Activated T-cell treated with anti-CD3 and anti-CD28 coated beads, Interleukin-2, amount 50 U/mL, for 72 hours (primary cell): ENCODE results near the gene GRAMD1A. TPM values are rescaled to one million over a fixed set of nuclear protein-coding genes. Genes with fewer than 3 reads are reported as not detected.

Experiments
- total RNA-seq, 2 donors: library from RNA; stranded (reverse); gene quantifications; one replicate each; pipeline ENCODE4 v1.2.3, GENCODE V29; 2022

Gene GRAMD1A
- total RNA-seq, 2 donors from 2014 or later: 233 to 236 TPM

Other genes with a start within 250 kb of the GRAMD1A start
- 1 to 10 TPM; 5.2 to 5.3 TPM for gene ZNF599, start 227.1 kb upstream of the GRAMD1A start, total RNA-seq
- gene ZNF30, start 73.4 kb upstream of the GRAMD1A start, total RNA-seq: 1 to 10 TPM; 4.6 to 8.5 TPM
- 1 to 10 TPM; 8.3 to 9.1 TPM for gene ZNF792, start 36.1 kb upstream of the GRAMD1A start, total RNA-seq
- gene SCN1B, start 30.1 kb downstream of the GRAMD1A start, total RNA-seq: 1 to 10 TPM; 2.7 to 4.7 TPM
- gene HPN, start 41.4 kb downstream of the GRAMD1A start, total RNA-seq: under 1 TPM; 0.19 to 0.30 TPM
- not detected for gene FXYD3, start 115.5 kb downstream of the GRAMD1A start, total RNA-seq
- gene LGI4, start 134.7 kb downstream of the GRAMD1A start, total RNA-seq: under 1 TPM; 0.72 to 1.00 TPM
- gene FXYD1, start 138.5 kb downstream of the GRAMD1A start, total RNA-seq: 1 to 10 TPM; 1.6 to 2.0 TPM
- gene FXYD7, start 142.9 kb downstream of the GRAMD1A start, total RNA-seq: 1 to 10 TPM; 1.0 to 1.2 TPM
- 100 to 1,000 TPM; 331 to 342 TPM for gene FXYD5, start 154.4 kb downstream of the GRAMD1A start, total RNA-seq
- not detected for gene FAM187B, start 228.4 kb downstream of the GRAMD1A start, total RNA-seq
- gene LSR, start 248.7 kb downstream of the GRAMD1A start, total RNA-seq: 10 to 100 TPM; 24.2 to 41.1 TPM